Tibial nerve (tissue), 4 donors: Measurements from ENCODE around the gene MTSS2.

Experiments
- CTCF ChIP-seq, 5 experiments: fragments of 200-600 bp in 3 of 5; fragments of 450-650 bp in 2 of 5; sonication (generic) in 3 of 5; IDR thresholded peaks; one replicate each; pipeline ENCODE4 v1.5.1; 2016 to 2019; ENCODE audit warnings: antibody characterized with exemption in 5 of 5, mild to moderate bottlenecking in 3 of 5, moderate library complexity in 2 of 5
- EP300 ChIP-seq, 2 donors: sonication (generic); formaldehyde crosslinking; IDR thresholded peaks; one replicate each; pipeline ENCODE4 v1.6.1; 2017; ENCODE audit warnings: antibody characterized with exemption in 2 of 2, mild to moderate bottlenecking in 1 of 2
- POLR2A ChIP-seq, 2 donors: fragments of 450-650 bp; IDR thresholded peaks; one replicate each; pipeline ENCODE4 v1.6.1; 2017; ENCODE audit warnings: antibody characterized with exemption in 2 of 2, mild to moderate bottlenecking in 2 of 2, moderate library complexity in 2 of 2

- TF ChIP-seq CTCF (IDR thresholded peaks at IDR 0.05), result no peak
- TF ChIP-seq EP300 (IDR thresholded peaks at IDR 0.05), result no peak
- no peak for TF ChIP-seq POLR2A (IDR thresholded peaks at IDR 0.05)
These were observed 9.0 kb downstream of the MTSS2 start for GRCh38 chr16:70676675-70677498.
